Lower leg skin (tissue), 4 donors: ENCODE data around the gene MPRIP. TPM values are rescaled to one million over a fixed set of nuclear protein-coding genes. Genes with fewer than 3 reads are reported as not detected.

Source experiments
- DNase-seq, 2 donors: peaks; one replicate each; pipeline ENCODE4 v3.0.0-alpha.2; 2019; ENCODE audit warnings: low spot score in 2 of 2
- H3K4me3 ChIP-seq: fragments of 200-600 bp; sonication (generic); 2 replicates; pipeline ENCODE4 v1.5.1; 2017; ENCODE audit warnings: mild to moderate bottlenecking, low read depth; ENCODE audit not compliant: poor library complexity, severe bottlenecking
- POLR2A ChIP-seq, 2 donors: fragments of 450-650 bp; IDR thresholded peaks; one replicate each; pipeline ENCODE4 v1.6.1; 2016 to 2017; ENCODE audit warnings: antibody characterized with exemption in 2 of 2, mild to moderate bottlenecking in 1 of 2, moderate library complexity in 1 of 2
- WGBS, 2 donors: methylation state at CpG; one replicate each; pipeline ENCODE4 v1.1.5; 2018; 5-methylcytosine and 5-hydroxymethylcytosine counted together
- intact Hi-C: fragments of 100-400 bp; cut with DNase I; formaldehyde crosslinking; loops from one replicate; pipeline ENCODE4 v1.15.0; 2023; ENCODE audit warnings: low total_unique reads
- total RNA-seq, 4 donors: library from RNA; depleted of rRNA; stranded (reverse); fragments of >200 nt; gene quantifications; one replicate each; pipeline ENCODE4 v1.1.0, GENCODE V29; 2016
- TF ChIP-seq, protein P1 (sequence below), 3 donors: fragments of 450-650 bp; IDR thresholded peaks; one replicate each; pipeline ENCODE4 v1.5.1; 2016; ENCODE audit warnings: antibody characterized with exemption in 3 of 3, mild to moderate bottlenecking in 3 of 3, moderate library complexity in 2 of 3

MPRIP gene
- total RNA-seq, 4 donors from 2014 or later: 128 to 217 (median 141) TPM

DNA sequence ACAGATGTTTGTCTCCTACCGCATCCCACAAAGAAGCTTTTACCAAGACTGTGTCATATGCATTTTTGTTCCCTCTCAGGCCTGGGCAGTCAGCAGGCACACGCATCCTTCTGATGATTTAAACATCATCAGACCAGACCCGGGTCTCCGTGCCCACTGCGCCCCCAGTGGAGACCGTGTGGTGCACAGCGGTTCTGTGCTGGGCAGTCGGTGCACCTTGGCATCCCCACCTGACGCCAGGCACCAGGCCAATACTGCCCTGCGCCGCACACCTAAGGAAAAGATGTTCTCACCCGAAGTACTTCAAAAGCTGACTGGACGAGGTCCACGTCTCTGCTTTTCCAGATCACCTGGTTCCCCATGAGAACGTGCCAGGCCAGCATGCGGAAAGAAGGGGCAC is 174.5 kb downstream of the MPRIP start:
- intact Hi-C loops: no loop called here
- 90 to 92% methylated on average over 16 of the region's 16 CpGs for WGBS, 2 donors
- no peak for DNase-seq
- no peak overlapping the region for H3K4me3 ChIP-seq
- TF ChIP-seq, protein P1, sequence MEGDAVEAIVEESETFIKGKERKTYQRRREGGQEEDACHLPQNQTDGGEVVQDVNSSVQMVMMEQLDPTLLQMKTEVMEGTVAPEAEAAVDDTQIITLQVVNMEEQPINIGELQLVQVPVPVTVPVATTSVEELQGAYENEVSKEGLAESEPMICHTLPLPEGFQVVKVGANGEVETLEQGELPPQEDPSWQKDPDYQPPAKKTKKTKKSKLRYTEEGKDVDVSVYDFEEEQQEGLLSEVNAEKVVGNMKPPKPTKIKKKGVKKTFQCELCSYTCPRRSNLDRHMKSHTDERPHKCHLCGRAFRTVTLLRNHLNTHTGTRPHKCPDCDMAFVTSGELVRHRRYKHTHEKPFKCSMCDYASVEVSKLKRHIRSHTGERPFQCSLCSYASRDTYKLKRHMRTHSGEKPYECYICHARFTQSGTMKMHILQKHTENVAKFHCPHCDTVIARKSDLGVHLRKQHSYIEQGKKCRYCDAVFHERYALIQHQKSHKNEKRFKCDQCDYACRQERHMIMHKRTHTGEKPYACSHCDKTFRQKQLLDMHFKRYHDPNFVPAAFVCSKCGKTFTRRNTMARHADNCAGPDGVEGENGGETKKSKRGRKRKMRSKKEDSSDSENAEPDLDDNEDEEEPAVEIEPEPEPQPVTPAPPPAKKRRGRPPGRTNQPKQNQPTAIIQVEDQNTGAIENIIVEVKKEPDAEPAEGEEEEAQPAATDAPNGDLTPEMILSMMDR (IDR thresholded peaks at IDR 0.05): no peak
- no peak for TF ChIP-seq POLR2A (IDR thresholded peaks at IDR 0.05)

DNA sequence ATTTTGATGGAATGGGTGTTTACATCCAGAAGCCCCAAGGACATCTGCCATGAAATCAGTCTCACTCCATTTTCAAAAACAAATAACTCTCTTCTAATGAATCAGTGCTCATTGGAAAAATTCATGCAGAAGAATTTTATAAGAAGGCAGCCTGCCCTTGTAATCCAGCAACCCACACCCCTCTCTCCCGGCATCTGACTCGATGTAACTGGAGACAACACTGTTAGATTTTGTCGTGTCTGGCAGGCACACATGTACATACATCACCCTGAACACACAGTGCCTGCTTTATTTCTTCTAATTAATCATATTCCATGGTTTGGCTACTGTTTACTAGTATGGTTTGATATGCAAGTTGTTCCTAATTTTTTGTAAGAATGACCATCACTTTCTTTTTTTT is 175.7 kb downstream of the MPRIP start:
- TF ChIP-seq, protein P1 (IDR thresholded peaks at IDR 0.05): no peak
- no peak for TF ChIP-seq POLR2A (IDR thresholded peaks at IDR 0.05)
- WGBS, 2 donors: 86 to 93% methylated on average over 3 of the region's 3 CpGs
- intact Hi-C loops: no loop called here

DNA sequence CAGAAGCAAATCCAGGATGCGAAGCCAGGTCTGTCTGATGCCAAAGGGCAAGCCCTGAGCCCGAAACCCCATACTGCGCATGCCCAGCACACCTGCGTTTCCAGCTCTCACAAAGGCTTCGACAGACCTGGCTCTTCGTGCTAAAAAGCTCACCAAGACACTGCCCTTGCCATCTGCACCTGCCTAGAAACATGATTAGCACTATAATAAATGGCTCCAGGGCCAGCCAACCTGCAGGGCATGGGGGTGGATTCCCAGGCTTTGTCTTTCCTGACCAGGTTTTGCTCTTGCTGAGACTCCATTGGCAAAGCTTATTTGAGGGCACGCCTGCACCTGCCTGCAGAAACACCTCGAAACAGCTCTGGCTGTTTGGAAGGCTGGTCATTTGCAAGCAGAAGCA is 178.3 kb downstream of the MPRIP start:
- 78 to 91% methylated on average over 8 of the region's 8 CpGs for WGBS, 2 donors
- TF ChIP-seq, protein P1 (IDR thresholded peaks at IDR 0.05): no peak
- no peak for TF ChIP-seq POLR2A (IDR thresholded peaks at IDR 0.05)
- DNase-seq: no peak
- intact Hi-C loops: no loop called here
- H3K4me3 ChIP-seq: no peak overlapping the region

More for the DNA sequence above, 175.7 kb downstream of the MPRIP start:
- no peak for DNase-seq
- no peak overlapping the region for H3K4me3 ChIP-seq

DNA sequence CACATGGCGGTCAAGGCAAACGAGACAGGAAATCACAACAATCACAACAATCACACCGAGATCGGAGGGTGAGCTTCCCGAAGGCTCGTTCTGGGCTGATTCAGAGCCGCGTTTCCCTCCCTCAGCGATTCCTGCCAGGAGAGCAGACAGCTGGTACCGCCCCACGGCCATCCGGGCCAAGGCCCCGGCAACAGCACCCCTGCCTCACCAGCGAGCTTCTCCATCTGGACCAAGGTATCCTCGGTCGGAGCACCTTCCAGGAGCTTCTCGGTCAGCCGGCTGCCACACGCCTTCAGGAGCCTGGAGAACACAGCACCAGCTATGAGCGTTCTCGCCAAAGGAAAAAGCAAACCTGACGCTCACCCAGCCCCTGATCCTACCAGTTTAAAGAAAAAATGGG is 179.1 kb downstream of the MPRIP start:
- WGBS, 2 donors: 86 to 91% methylated on average over 22 of the region's 22 CpGs
- H3K4me3 ChIP-seq: no peak overlapping the region
- intact Hi-C loops: no loop called here
- TF ChIP-seq POLR2A (IDR thresholded peaks at IDR 0.05): no peak
- TF ChIP-seq, protein P1 (IDR thresholded peaks at IDR 0.05): no peak
- DNase-seq: no peak

DNA sequence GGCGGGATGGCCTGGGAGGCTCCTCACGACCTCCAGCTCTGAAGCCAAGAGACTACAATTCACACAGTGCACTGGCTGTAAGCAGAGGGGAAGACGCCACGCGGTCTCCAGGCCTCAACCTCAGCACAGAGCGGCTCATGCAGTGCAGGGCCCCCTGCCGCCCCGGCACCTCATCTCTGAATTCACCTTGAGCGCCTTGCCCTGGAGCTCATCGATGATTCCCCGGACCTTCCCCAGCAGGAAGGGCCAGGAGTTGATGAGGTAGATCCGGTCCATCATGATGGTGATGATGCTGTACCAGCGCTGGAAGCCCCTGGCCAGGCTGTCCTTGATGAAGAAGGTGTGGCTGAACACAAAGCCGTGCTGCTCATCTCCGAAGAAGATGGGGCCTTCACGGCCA is 181.5 kb downstream of the MPRIP start:
- no peak overlapping the region for H3K4me3 ChIP-seq
- WGBS, 2 donors: 93 to 94% methylated on average over 15 to 16 of the region's 16 CpGs
- DNase-seq: no peak
- TF ChIP-seq, protein P1 (IDR thresholded peaks at IDR 0.05): no peak
- no peak for TF ChIP-seq POLR2A (IDR thresholded peaks at IDR 0.05)
- intact Hi-C loops: no loop called here

DNA sequence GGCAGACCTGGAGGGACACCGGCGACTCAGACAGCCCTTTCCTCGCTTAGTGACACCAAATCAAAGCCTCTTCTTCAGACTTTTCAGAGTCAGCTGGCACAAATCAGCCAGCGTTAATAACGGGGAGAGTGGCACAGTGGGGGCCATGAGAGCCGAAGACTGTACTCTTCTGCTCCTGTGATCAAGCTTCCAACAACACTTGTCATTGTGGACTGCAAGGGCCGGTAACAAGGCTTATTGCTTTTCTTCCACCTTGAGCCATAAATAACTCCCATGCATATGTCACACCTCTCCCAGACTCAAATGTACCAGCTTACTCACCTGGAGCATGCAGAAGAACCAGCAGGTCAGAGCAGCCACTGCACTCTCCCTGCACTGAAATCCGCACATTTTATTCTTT is 181.9 kb downstream of the MPRIP start:
- TF ChIP-seq POLR2A (IDR thresholded peaks at IDR 0.05): no peak
- TF ChIP-seq, protein P1 (IDR thresholded peaks at IDR 0.05): no peak
- intact Hi-C loops: no loop called here
- WGBS, 2 donors: 80 to 89% methylated on average over 8 of the region's 8 CpGs
- no peak overlapping the region for H3K4me3 ChIP-seq
- no peak for DNase-seq
